ENCODE data around the gene MCC. TPM values are rescaled to one million over a fixed set of nuclear protein-coding genes. Genes with fewer than 3 reads are reported as not detected.

MCC gene
- total RNA-seq, 4 donors from 2014 or later, result 1.2 to 133 (median 8.5) TPM

DNA sequence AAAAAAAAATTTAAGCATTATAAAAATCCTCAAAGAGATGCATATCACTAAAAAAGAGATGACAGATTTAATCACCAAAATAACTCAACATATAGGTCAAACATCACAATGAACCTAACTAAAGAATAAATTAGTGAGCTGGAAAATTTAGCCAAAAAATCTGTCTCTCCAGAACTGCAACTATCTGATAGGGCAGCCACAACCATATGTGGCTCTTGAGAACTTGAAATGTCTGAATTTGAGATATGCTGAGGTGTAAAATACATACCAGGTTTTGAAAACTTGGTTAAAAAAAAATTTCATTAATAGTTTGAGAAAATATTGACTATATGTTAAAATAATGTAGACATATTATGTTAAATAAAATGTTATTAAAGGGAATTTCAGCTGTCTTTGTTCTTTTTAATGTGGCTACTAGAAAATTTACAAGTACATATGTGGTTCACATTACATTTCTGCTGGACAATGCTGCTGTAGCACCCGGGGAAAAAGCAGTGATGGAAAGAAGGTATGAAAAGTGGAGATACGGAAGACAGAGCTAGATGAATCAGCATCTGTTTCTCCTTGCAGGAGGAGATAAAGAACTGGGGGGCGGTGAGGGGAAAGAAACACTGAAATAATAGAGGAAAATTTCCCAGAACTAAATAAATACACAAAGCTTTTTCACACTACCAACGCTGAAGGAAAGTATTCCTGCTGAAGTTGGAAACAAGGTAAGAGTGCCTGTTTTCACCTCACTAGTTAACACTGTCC lies 445.6 kb downstream of the MCC start:
- H3K27ac ChIP-seq, result no peak overlapping the region

DNA sequence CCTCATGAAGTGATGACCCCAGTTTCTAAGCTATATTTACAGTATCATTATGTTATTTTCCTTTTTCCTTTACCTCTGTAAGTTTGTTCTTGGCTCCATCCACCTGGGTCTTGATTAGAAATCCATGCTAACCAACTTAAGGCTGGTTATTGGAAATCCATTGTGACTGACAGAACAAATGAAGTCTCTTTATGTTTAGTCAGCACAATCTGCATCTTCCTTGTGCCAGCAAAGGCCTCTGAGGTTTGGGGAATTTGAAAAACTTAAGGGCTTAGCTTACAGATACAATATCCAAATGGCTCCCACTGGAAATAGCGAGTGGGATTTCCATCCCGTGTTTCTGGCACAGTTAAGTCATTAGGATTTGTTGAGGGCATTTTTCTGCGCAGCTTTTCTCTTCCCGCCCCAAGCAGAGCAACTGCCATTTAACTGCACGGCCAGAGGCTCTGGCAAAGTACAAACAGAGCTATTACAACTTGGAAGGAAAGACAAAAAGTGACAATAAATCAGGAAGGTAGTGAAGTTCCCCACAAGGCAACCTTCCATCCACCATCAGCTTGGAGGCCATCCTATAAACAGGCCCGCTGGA lies 447.5 kb downstream of the MCC start:
- no peaks in the 10 kb centered on the region for H3K36me3 ChIP-seq
- no peaks in the 10 kb centered on the region for H3K27me3 ChIP-seq
- H3K4me1 ChIP-seq, result no peaks in the 10 kb centered on the region
- DNase-seq, result no peak
- H3K9me3 ChIP-seq, result no peaks in the 10 kb centered on the region
- TF ChIP-seq, protein P1, sequence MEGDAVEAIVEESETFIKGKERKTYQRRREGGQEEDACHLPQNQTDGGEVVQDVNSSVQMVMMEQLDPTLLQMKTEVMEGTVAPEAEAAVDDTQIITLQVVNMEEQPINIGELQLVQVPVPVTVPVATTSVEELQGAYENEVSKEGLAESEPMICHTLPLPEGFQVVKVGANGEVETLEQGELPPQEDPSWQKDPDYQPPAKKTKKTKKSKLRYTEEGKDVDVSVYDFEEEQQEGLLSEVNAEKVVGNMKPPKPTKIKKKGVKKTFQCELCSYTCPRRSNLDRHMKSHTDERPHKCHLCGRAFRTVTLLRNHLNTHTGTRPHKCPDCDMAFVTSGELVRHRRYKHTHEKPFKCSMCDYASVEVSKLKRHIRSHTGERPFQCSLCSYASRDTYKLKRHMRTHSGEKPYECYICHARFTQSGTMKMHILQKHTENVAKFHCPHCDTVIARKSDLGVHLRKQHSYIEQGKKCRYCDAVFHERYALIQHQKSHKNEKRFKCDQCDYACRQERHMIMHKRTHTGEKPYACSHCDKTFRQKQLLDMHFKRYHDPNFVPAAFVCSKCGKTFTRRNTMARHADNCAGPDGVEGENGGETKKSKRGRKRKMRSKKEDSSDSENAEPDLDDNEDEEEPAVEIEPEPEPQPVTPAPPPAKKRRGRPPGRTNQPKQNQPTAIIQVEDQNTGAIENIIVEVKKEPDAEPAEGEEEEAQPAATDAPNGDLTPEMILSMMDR (IDR thresholded peaks at IDR 0.05), result no peak
- TF ChIP-seq POLR2A (IDR thresholded peaks at IDR 0.05), result no peak
- H3K27ac ChIP-seq, result no peak overlapping the region
- no peak overlapping the region for H3K4me3 ChIP-seq

More for the DNA sequence above, 445.6 kb downstream of the MCC start:
- H3K36me3 ChIP-seq, result no peaks in the 10 kb centered on the region
- DNase-seq, result no peak
- H3K4me1 ChIP-seq, result no peaks in the 10 kb centered on the region
- H3K27me3 ChIP-seq, result no peaks in the 10 kb centered on the region
- no peaks in the 10 kb centered on the region for H3K9me3 ChIP-seq
- TF ChIP-seq, protein P1 (IDR thresholded peaks at IDR 0.05), result no peak
- no peak for TF ChIP-seq POLR2A (IDR thresholded peaks at IDR 0.05)
- no peak overlapping the region for H3K4me3 ChIP-seq

DNA sequence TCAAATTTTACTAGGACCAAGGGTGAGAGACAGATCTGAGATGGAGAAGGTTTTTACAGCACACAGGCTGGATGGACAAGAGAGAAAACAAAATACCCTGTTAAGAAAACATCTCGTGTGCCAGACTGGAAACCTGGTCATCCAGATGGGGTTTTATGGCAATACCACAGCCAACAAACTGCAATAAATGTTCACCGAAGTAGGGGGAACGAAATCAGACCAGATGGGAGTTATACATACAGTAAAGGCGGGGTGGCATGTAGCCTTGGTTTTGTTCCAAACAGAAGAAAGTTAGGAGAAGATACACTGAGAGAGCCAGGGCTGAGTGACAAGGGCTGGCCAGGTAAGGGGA lies 448.3 kb downstream of the MCC start:
- H3K27ac ChIP-seq, result no peak overlapping the region
- no peaks in the 10 kb centered on the region for H3K27me3 ChIP-seq
- no peak for DNase-seq
- no peaks in the 10 kb centered on the region for H3K36me3 ChIP-seq
- no peak for TF ChIP-seq POLR2A (IDR thresholded peaks at IDR 0.05)
- TF ChIP-seq, protein P1 (IDR thresholded peaks at IDR 0.05), result no peak
- no peaks in the 10 kb centered on the region for H3K9me3 ChIP-seq
- no peaks in the 10 kb centered on the region for H3K4me1 ChIP-seq
- no peak overlapping the region for H3K4me3 ChIP-seq

DNA sequence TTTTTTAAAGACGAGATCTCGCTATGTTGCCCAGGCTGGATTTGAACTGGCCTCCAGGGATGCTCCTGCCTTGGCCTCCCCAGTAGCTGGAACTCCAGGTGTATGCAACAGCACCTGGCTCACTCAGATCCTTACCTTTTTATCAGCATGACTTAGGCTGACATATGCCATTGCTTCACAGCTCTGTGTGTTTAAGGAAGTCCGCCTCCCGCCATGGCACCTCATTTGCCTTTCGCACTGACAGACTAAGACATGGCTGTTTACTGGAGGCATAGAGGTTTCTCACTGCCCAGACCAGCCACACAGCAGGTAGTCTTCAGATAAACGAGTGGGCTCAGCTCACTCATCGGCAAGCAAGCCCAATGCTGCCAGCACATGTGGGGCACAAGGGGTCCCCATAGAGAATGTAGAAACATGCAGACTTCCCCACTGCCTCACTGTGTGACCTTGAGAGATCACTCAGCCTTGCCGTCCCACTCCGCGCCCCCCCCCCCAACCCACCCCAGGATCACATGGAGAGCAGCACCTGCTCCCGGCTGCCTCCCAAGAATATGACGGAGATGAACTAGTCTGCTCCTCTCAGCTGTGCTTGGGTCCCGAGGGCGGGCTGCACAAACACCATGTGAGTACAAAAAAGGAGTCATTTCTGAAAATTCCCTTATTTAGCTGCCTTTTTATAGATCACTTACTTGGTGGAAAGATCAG lies 448.9 kb downstream of the MCC start:
- no peaks in the 10 kb centered on the region for H3K4me1 ChIP-seq
- no peaks in the 10 kb centered on the region for H3K36me3 ChIP-seq
- H3K27ac ChIP-seq, result no peak overlapping the region
- no peak for DNase-seq
- no peak overlapping the region for H3K4me3 ChIP-seq
- H3K9me3 ChIP-seq, result no peaks in the 10 kb centered on the region
- no peaks in the 10 kb centered on the region for H3K27me3 ChIP-seq
- TF ChIP-seq POLR2A (IDR thresholded peaks at IDR 0.05), result no peak
- TF ChIP-seq, protein P1 (IDR thresholded peaks at IDR 0.05), result no peak

DNA sequence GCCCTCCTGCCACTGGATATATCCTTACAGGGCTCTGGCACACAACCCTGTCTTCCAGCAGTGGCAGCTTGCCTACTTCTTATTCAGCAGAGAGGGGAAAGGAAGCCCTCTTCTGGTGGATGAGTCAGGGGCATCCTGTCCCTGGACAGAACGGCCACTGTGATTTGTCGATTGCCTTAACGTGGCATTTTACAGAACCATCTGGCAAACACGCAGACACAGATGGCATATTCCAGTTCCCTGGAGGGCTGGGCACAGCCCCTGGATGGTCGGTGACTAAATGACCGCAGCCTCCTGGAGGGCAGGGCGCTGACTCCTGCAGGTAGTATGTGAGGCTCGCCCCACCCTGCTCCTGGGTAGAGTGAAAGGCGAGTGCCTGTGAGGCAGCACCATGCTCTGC lies 449.5 kb downstream of the MCC start:
- Histone ChIP-seq H3K4me3 (no peak overlapping the region), H3K27me3 (no peaks in the 10 kb centered on the region), H3K9me3 (no peaks in the 10 kb centered on the region), H3K36me3 (no peaks in the 10 kb centered on the region), H3K27ac (no peak overlapping the region), H3K4me1 (no peaks in the 10 kb centered on the region)
- TF ChIP-seq POLR2A (IDR thresholded peaks at IDR 0.05), result no peak
- TF ChIP-seq, protein P1 (IDR thresholded peaks at IDR 0.05), result no peak
- no peak for DNase-seq
